SK-MEL-5 (cell line): ENCODE results near the gene MEGF10. TPM values are rescaled to one million over a fixed set of nuclear protein-coding genes. Genes with fewer than 3 reads are reported as not detected.

Experiments
- small RNA-seq, 2 experiments: library from RNA; depleted of rRNA; stranded (forward); fragments of <200 nt; gene quantifications; one replicate each; pipeline ENCODE3, GENCODE V24; 2014
- total RNA-seq: library from RNA; depleted of rRNA; stranded (reverse); fragments of >200 nt; shearing (Covaris generic); gene quantifications from 2 replicates; pipeline ENCODE4 v1.2.3, GENCODE V29; 2014; rRNA removed

The MEGF10 gene
- total RNA-seq, 1 experiment from 2014 or later: 16.4 TPM

Small RNA genes within 50 kb of the gene (small RNA-seq; reads per million reads assigned to genes)
- gene AC010424.1: 0 reads per million in 2 experiments

Other genes with a start within 250 kb of the MEGF10 start
- gene C5orf63, start 217.3 kb upstream of the MEGF10 start, total RNA-seq: 4.5 and 5.5 TPM in 2 replicates
- gene PRRC1, start 226.8 kb downstream of the MEGF10 start, total RNA-seq: 36.5 and 41.4 TPM in 2 replicates